Measurements from ENCODE around the gene SYNPO. TPM values are rescaled to one million over a fixed set of nuclear protein-coding genes. Genes with fewer than 3 reads are reported as not detected.

SYNPO gene
- total RNA-seq, 2 donors from 2014 or later: 4.2 to 4.5 TPM

- H3K4me3 ChIP-seq (ENCODE audit: low read length): no peak overlapping the region
- no peak for DNase-seq
- no peak overlapping the region for H3K27ac ChIP-seq (ENCODE audit: low read depth, low read length)
- H3K27me3 ChIP-seq (ENCODE audit: control insufficient read depth, insufficient read depth, low read length, poor library complexity, severe bottlenecking): no peaks in the 10 kb centered on the region
- H3K27me3 Mint-ChIP-seq (ENCODE audit: insufficient read depth): peaks cover under 1% of the 10 kb centered on the region
- H3K9ac ChIP-seq (ENCODE audit: extremely low read depth, low read length, poor library complexity, severe bottlenecking): no peak overlapping the region
- H3K4me3 Mint-ChIP-seq: no peak overlapping the region
- 90% methylated on average over 3 of the region's 3 CpGs; no CpG with 5 or more reads in 1 of the 2 experiments for WGBS, 2 experiments (ENCODE audit: insufficient coverage in 1 of 2, insufficient read length in 1 of 2)
- H3K4me1 ChIP-seq (ENCODE audit: control insufficient read depth, insufficient read depth, low read length): peaks cover 36% of the 10 kb centered on the region
- TF ChIP-seq CTCF (conservative IDR thresholded peaks at IDR 0.05): no peak
- H3K36me3 Mint-ChIP-seq (ENCODE audit: low read depth): no peaks in the 10 kb centered on the region
- no peaks in the 10 kb centered on the region for H3K9me3 ChIP-seq (ENCODE audit: control insufficient read depth, low read length)
- peak overlapping the region; percentile 65 for H3K27ac Mint-ChIP-seq
- peaks cover 64% of the 10 kb centered on the region for H3K4me1 Mint-ChIP-seq
- H3K9me3 Mint-ChIP-seq: no peaks in the 10 kb centered on the region
- H3K36me3 ChIP-seq (ENCODE audit: control insufficient read depth, insufficient read depth, low read length): no peaks in the 10 kb centered on the region
Observed at GRCh38 chr5:150639377-150639692, 1.1 kb upstream of the SYNPO start.

- Mint-ChIP-seq H3K9me3 (no peaks in the 10 kb centered on the region), H3K27ac (peak overlapping the region; percentile 88), H3K36me3 (ENCODE audit: low read depth) (no peaks in the 10 kb centered on the region), H3K4me3 (no peak overlapping the region), H3K4me1 (peaks cover 68% of the 10 kb centered on the region), H3K27me3 (ENCODE audit: insufficient read depth) (no peaks in the 10 kb centered on the region)
- Histone ChIP-seq H3K4me3 (ENCODE audit: low read length) (no peak overlapping the region), H3K27ac (ENCODE audit: low read depth, low read length) (no peak overlapping the region), H3K4me1 (ENCODE audit: control insufficient read depth, insufficient read depth, low read length) (peaks cover 40% of the 10 kb centered on the region), H3K9me3 (ENCODE audit: control insufficient read depth, low read length) (no peaks in the 10 kb centered on the region), H3K36me3 (ENCODE audit: control insufficient read depth, insufficient read depth, low read length) (no peaks in the 10 kb centered on the region), H3K27me3 (ENCODE audit: control insufficient read depth, insufficient read depth, low read length, poor library complexity, severe bottlenecking) (no peaks in the 10 kb centered on the region), H3K9ac (ENCODE audit: extremely low read depth, low read length, poor library complexity, severe bottlenecking) (no peak overlapping the region)
- 91 to 96% methylated on average over 3 to 5 of the region's 5 CpGs for WGBS, 2 experiments (ENCODE audit: insufficient coverage in 1 of 2, insufficient read length in 1 of 2)
- no peak for DNase-seq
- no peak for TF ChIP-seq CTCF (conservative IDR thresholded peaks at IDR 0.05)
Observed at GRCh38 chr5:150639751-150640150, 709 bp upstream of the SYNPO start.

GRCh38 chr5:150641006-150641570 is 628 bp downstream of the SYNPO start:
- Mint-ChIP-seq H3K27ac (peak overlapping the region; percentile 88), H3K4me1 (peaks cover 78% of the 10 kb centered on the region)
- H3K9ac ChIP-seq (ENCODE audit: extremely low read depth, low read length, poor library complexity, severe bottlenecking): no peak overlapping the region

More at GRCh38 chr5:150641006-150641570, 628 bp downstream of the SYNPO start:
- no peak for DNase-seq
- Mint-ChIP-seq H3K4me3 (peak overlapping the region; percentile 17), H3K9me3 (no peaks in the 10 kb centered on the region), H3K27me3 (ENCODE audit: insufficient read depth) (no peaks in the 10 kb centered on the region), H3K36me3 (ENCODE audit: low read depth) (no peaks in the 10 kb centered on the region)
- Histone ChIP-seq H3K4me1 (ENCODE audit: control insufficient read depth, insufficient read depth, low read length) (peaks cover 45% of the 10 kb centered on the region), H3K36me3 (ENCODE audit: control insufficient read depth, insufficient read depth, low read length) (no peaks in the 10 kb centered on the region), H3K4me3 (ENCODE audit: low read length) (no peak overlapping the region), H3K27ac (ENCODE audit: low read depth, low read length) (no peak overlapping the region), H3K9me3 (ENCODE audit: control insufficient read depth, low read length) (no peaks in the 10 kb centered on the region), H3K27me3 (ENCODE audit: control insufficient read depth, insufficient read depth, low read length, poor library complexity, severe bottlenecking) (no peaks in the 10 kb centered on the region)
- 74 to 80% methylated on average over 3 to 9 of the region's 9 CpGs for WGBS, 2 experiments (ENCODE audit: insufficient coverage in 1 of 2, insufficient read length in 1 of 2)
- no peak for TF ChIP-seq CTCF (conservative IDR thresholded peaks at IDR 0.05)
